ENCODE data around the gene ARID5A.

The ARID5A gene

DNA sequence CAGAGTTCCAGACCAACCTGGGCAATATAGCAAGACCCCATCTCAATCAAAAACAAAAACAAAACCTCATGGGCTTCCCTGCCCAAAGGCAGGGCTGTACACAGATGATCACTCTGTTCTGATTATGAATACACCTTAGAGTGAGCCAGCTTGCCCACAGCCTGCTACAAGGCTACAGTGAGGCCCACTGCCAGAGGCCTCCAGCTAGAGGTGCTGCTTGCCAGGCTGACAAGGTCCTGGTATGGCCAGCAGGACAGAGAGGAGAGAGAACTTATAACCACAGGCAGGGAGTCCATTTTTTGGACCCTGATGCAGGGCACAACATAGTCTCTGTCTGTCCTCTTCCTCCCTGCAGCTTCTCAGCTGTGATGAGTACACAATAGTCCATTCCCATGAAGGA lies 60.0 kb downstream of the ARID5A start:
- TF ChIP-seq, protein P1, sequence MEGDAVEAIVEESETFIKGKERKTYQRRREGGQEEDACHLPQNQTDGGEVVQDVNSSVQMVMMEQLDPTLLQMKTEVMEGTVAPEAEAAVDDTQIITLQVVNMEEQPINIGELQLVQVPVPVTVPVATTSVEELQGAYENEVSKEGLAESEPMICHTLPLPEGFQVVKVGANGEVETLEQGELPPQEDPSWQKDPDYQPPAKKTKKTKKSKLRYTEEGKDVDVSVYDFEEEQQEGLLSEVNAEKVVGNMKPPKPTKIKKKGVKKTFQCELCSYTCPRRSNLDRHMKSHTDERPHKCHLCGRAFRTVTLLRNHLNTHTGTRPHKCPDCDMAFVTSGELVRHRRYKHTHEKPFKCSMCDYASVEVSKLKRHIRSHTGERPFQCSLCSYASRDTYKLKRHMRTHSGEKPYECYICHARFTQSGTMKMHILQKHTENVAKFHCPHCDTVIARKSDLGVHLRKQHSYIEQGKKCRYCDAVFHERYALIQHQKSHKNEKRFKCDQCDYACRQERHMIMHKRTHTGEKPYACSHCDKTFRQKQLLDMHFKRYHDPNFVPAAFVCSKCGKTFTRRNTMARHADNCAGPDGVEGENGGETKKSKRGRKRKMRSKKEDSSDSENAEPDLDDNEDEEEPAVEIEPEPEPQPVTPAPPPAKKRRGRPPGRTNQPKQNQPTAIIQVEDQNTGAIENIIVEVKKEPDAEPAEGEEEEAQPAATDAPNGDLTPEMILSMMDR (IDR thresholded peaks at IDR 0.05; ENCODE audit: control insufficient read depth, insufficient read depth, low read depth, low read length, missing control alignments) = no peak
- H3K4me3 ChIP-seq (ENCODE audit: control insufficient read depth, low read depth, low read length) = no peak overlapping the region
- no peak for DNase-seq (ENCODE audit: low read depth)

- TF ChIP-seq, protein P1 (IDR thresholded peaks at IDR 0.05; ENCODE audit: control insufficient read depth, insufficient read depth, low read depth, low read length, missing control alignments) = no peak
- no peak overlapping the region for H3K4me3 ChIP-seq (ENCODE audit: control insufficient read depth, low read depth, low read length)
- no peak for DNase-seq (ENCODE audit: low read depth)
Measured at GRCh38 chr2:96599941-96600340, 63.4 kb downstream of the ARID5A start.

DNA sequence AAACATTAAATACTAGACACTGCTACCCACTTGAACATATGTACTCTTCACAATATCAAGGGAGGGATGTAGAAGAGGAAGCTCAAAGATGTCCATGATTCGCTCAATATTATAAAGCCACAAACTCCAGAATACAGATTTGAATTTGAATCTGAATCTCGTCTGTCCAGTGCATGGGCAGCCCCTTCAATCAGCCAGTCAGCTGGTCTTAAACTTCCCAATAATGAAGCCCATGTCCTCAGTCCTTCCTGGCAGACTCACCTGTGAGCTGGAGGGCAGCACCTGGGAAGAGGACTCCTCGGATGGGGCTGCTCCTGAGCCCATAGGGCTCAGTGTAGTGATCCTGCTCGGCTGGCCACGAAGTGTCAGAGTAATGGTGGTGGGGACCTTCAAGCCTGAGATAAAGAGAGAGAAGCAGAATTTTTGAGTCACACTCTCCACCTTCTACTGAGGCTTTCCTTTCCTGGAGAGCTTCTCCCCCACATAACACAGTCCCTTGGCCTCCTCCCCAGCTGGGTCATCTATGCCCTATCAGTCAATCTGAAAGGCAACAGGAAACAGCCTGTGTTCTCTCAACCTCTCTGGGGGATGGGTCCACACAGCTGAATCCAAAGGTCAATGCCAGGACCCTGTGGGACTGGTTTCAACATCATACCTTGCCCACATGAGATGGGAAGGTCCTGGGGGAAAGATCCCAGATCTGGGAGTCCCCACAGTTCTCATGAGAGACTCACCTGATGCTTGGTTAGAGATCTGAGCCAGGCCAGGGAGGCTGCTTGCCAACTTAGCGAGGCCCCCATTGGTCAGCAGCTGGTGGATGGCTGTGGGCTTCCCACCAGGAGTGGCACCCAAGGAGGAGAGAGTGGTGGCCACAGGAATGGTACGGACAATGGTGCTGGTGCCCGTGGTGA lies 65.1 kb downstream of the ARID5A start:
- no peak overlapping the region for H3K4me3 ChIP-seq (ENCODE audit: control insufficient read depth, low read depth, low read length)
- DNase-seq (ENCODE audit: low read depth) = no peak
- TF ChIP-seq, protein P1 (IDR thresholded peaks at IDR 0.05; ENCODE audit: control insufficient read depth, insufficient read depth, low read depth, low read length, missing control alignments) = no peak

Data from AG09309 (cell line).